ENCODE data around the gene R3HCC1L. TPM values are rescaled to one million over a fixed set of nuclear protein-coding genes. Genes with fewer than 3 reads are reported as not detected.

Gene R3HCC1L
- total RNA-seq, result 11.3 TPM in 2 replicates
- long read RNA-seq, transcript R3HCC1L-201 (10 exons, 3,379 nt), result major isoform, 18 of 68 reads
- long read RNA-seq, partial matches to known transcripts, result 2 of 68 reads
- long read RNA-seq, other reads (novel, unspliced or antisense), result 48 of 68 reads

- DNase-seq (ENCODE audit: extremely low spot score, unreplicated experiment), result peak; percentile 94
- H3K27me3 Mint-ChIP-seq (ENCODE audit: unreplicated experiment), result peaks cover 6% of the 10 kb centered on the region
- TF ChIP-seq, protein P1, sequence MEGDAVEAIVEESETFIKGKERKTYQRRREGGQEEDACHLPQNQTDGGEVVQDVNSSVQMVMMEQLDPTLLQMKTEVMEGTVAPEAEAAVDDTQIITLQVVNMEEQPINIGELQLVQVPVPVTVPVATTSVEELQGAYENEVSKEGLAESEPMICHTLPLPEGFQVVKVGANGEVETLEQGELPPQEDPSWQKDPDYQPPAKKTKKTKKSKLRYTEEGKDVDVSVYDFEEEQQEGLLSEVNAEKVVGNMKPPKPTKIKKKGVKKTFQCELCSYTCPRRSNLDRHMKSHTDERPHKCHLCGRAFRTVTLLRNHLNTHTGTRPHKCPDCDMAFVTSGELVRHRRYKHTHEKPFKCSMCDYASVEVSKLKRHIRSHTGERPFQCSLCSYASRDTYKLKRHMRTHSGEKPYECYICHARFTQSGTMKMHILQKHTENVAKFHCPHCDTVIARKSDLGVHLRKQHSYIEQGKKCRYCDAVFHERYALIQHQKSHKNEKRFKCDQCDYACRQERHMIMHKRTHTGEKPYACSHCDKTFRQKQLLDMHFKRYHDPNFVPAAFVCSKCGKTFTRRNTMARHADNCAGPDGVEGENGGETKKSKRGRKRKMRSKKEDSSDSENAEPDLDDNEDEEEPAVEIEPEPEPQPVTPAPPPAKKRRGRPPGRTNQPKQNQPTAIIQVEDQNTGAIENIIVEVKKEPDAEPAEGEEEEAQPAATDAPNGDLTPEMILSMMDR (IDR thresholded peaks at IDR 0.05), result no peak
- H3K27ac Mint-ChIP-seq (ENCODE audit: unreplicated experiment), result peak within 1 kb of the TSS; percentile 94
- H3K9me3 Mint-ChIP-seq (ENCODE audit: unreplicated experiment), result peaks cover 3% of the 10 kb centered on the region
- H3K36me3 Mint-ChIP-seq (ENCODE audit: unreplicated experiment), result no peaks in the 10 kb centered on the region
- peak within 1 kb of the TSS; percentile 89 for H3K4me3 Mint-ChIP-seq (ENCODE audit: unreplicated experiment)
- peaks cover 27% of the 10 kb centered on the region for H3K4me1 Mint-ChIP-seq (ENCODE audit: unreplicated experiment)
Observed at GRCh38 chr10:98134431-98135221, at the start of gene R3HCC1L. Gene R3HCC1L, plus strand, starts transcription at chr10:98134657. Its CDS starts 73,458 bp downstream, at chr10:98208115.

- H3K9me3 Mint-ChIP-seq (ENCODE audit: unreplicated experiment), result no peaks in the 10 kb centered on the region
- no peaks in the 10 kb centered on the region for H3K4me1 Mint-ChIP-seq (ENCODE audit: unreplicated experiment)
- H3K27ac Mint-ChIP-seq (ENCODE audit: unreplicated experiment), result no peak overlapping the region
- no peak for DNase-seq (ENCODE audit: extremely low spot score, unreplicated experiment)
- no peak overlapping the region for H3K4me3 Mint-ChIP-seq (ENCODE audit: unreplicated experiment)
- TF ChIP-seq, protein P1 (IDR thresholded peaks at IDR 0.05), result no peak
- H3K36me3 Mint-ChIP-seq (ENCODE audit: unreplicated experiment), result no peaks in the 10 kb centered on the region
- peaks cover 3% of the 10 kb centered on the region for H3K27me3 Mint-ChIP-seq (ENCODE audit: unreplicated experiment)
Observed at GRCh38 chr10:98085238-98085637, 49.2 kb upstream of the R3HCC1L start.

GRCh38 chr10:98086837-98087708, 47.4 kb upstream of the R3HCC1L start:
- H3K4me3 Mint-ChIP-seq (ENCODE audit: unreplicated experiment), result no peak overlapping the region
- H3K4me1 Mint-ChIP-seq (ENCODE audit: unreplicated experiment), result no peaks in the 10 kb centered on the region
- H3K36me3 Mint-ChIP-seq (ENCODE audit: unreplicated experiment), result no peaks in the 10 kb centered on the region
- H3K27ac Mint-ChIP-seq (ENCODE audit: unreplicated experiment), result no peak overlapping the region
- H3K27me3 Mint-ChIP-seq (ENCODE audit: unreplicated experiment), result peaks cover 3% of the 10 kb centered on the region
- H3K9me3 Mint-ChIP-seq (ENCODE audit: unreplicated experiment), result no peaks in the 10 kb centered on the region
- TF ChIP-seq, protein P1 (IDR thresholded peaks at IDR 0.05), result no peak
- no peak for DNase-seq (ENCODE audit: extremely low spot score, unreplicated experiment)

DNA sequence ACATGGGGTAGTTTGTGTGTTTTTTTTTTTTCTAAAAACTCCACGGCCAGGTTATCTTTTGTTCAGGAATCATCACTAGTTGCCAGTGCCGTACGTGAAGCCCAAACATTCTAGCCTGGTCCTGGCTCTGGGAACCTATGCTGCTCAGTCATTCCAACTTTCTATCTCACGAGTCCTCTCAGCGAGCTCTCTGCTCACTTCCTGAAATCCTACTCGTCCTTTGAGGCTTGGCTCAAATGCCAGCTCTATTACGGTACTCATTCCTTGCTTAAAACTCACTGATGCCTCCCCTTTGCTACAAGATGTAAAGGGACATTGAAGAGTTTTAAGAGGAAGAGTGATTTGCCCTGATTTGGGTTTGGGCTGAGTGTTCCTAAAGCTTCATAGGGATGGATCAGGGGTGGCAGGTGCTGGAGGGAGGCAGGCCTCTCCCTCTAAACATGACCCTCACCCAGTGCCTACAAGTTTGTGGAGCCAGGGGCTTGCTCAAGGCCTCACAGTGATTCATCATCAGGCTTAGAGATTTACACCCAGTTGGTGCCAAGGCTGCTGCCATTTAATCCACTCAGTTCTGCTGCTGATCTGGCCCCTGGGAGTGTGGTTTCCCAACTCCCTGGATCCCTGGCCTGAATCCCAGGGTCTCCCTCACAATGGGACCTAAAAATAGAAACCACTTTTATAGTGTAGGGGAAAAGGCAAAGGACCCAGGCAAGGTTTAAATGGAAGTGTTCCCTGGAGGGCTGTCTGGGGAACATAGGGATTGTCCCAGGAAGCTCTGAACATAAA, 46.1 kb upstream of the R3HCC1L start:
- Mint-ChIP-seq H3K36me3 (ENCODE audit: unreplicated experiment) (no peaks in the 10 kb centered on the region), H3K27me3 (ENCODE audit: unreplicated experiment) (peaks cover 3% of the 10 kb centered on the region), H3K4me3 (ENCODE audit: unreplicated experiment) (no peak overlapping the region)

More for the DNA sequence above, 46.1 kb upstream of the R3HCC1L start:
- no peaks in the 10 kb centered on the region for H3K9me3 Mint-ChIP-seq (ENCODE audit: unreplicated experiment)
- TF ChIP-seq, protein P1 (IDR thresholded peaks at IDR 0.05), result no peak
- no peak for DNase-seq (ENCODE audit: extremely low spot score, unreplicated experiment)
- no peak overlapping the region for H3K27ac Mint-ChIP-seq (ENCODE audit: unreplicated experiment)
- H3K4me1 Mint-ChIP-seq (ENCODE audit: unreplicated experiment), result no peaks in the 10 kb centered on the region
